GM12873 (cell line): Measurements from ENCODE around the gene EBP.

Experiments
- CTCF ChIP-seq: IDR thresholded peaks from 2 replicates; pipeline ENCODE4 v1.5.1; 2012; ENCODE audit warnings: low read depth, mild to moderate bottlenecking, moderate library complexity, low read length, control low read depth; ENCODE audit not compliant: insufficient read depth; ENCODE audit errors: missing control alignments

The EBP gene

GRCh38 chrX:48521353-48522243, at the start of gene EBP:
Gene EBP, plus strand, starts transcription at chrX:48521808. Its CDS starts 1,964 bp downstream, at chrX:48523772.
- no peak for TF ChIP-seq CTCF

DNA sequence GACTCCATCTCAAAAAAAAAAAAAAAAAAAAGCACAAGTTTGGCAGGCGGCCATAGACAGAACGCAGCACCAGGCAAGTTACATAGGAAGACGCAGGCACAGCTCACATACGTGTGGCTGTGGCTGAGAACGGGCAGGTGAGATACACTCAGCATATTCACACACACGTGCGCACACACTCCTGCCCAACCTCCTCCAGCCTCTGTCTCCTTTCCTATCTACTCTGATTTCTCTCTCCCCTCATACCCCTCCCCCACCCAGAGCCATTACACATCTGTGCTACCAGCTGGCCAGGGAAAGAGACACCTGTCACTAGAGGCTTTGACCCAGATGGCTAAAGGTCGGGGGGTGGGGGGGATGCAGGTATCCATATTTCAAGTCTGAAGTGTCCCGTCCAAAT, 49.4 kb upstream of the EBP start:
- TF ChIP-seq CTCF, result no peak

DNA sequence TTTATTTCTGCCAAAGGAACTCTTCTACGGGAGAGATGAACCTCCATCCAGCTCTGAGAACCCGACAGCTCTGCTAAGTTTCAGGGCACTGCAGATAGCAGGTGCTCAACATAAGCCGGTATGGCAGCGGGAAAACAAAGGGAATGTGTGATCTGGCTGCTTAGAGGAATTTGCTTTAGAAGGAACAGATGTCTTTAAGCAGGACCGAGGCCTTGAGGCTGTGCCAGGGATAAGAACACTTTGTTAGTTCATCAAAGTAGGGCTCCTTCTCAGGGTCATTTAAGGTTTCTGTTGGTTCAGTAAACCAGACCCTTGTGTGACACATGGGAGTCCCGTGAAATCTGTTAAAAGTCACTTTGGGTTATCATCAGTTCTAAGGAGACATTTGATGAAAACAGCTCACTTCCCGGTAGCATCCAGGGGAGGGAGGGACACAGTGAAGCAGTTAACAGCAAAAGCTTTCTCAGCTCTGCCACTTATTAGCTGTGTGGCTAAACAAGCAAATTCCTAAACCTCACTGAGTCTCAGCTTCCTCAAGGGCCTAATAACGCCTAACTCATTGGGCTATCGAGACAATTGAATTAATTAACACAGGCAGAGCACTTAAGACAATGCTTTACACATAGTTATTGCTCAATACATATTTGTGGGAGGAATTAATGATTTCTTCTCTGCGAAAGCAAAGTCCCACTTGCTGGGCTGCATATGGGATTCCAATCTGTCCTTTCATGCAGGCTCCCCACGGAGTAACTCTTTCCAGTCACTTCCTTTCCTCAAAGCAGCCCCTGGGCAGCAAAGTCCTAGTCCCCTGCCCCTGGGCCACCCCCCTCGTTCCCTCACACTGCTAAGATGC, 48.5 kb upstream of the EBP start:
- no peak for TF ChIP-seq CTCF

DNA sequence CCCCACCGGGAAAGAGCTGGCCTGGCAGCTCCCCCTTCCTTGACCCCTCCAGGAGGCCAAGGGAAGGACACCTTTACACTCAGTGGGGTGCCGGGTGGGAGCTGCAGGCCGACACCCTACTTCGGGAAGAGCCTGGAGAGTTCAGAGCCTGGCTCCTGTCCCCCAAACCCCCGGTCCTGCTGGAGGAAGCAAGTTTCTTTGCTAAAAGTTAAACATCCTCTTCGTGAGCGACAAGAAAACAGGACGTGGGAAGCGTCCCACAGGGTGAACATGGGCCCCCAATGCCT, 48.0 kb upstream of the EBP start:
- no peak for TF ChIP-seq CTCF

DNA sequence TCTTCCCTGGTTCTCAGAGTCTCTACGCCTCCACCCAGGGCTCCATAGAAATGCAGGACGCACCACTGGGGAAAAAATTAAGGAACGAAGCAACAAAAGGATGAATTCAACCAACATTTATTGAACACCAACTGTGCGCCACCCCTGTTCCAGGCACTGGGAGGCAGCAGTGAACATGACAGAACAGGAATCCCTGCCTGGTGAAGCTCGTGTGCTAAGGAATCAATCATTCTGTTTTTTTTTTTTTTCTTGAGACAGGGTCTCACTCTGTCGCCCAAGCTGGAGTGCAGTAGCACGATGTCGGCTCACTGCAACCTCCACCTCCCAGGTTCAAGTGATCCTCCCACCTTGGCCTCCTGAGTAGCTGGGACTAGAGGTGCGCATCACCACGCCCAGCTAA, 47.5 kb upstream of the EBP start:
- peak; percentile 52 for TF ChIP-seq CTCF

- no peak for TF ChIP-seq CTCF
Observed at GRCh38 chrX:48474581-48474980, 47.0 kb upstream of the EBP start.

DNA sequence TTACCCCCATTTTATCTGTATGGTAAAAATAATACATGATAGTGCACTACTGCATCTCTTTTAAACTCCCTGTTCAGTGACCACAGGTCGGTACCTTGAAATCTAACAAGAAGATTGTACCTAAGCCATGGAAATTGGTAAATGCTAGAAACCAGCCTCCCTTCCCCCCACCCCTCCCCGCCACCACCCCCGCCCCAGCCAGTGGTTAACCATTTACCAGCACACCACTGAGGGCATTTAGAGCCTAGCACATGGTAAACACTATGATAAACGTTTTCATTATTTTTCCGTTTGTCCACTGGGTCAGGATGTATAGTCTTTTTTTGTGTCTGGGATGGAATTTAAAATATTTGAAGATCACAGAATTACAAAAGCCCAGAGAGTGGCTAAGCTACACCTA, 46.3 kb upstream of the EBP start:
- TF ChIP-seq CTCF, result no peak
